Measurements from ENCODE around the gene RIPOR3. TPM values are rescaled to one million over a fixed set of nuclear protein-coding genes. Genes with fewer than 3 reads are reported as not detected.

RIPOR3 gene
- total and polyA plus RNA-seq, 9 of the 15 experiments (the other 6 are each of a cell fraction or from before 2014, with no cell fraction given): 3.3 to 62.7 (median 21.4) TPM

DNA sequence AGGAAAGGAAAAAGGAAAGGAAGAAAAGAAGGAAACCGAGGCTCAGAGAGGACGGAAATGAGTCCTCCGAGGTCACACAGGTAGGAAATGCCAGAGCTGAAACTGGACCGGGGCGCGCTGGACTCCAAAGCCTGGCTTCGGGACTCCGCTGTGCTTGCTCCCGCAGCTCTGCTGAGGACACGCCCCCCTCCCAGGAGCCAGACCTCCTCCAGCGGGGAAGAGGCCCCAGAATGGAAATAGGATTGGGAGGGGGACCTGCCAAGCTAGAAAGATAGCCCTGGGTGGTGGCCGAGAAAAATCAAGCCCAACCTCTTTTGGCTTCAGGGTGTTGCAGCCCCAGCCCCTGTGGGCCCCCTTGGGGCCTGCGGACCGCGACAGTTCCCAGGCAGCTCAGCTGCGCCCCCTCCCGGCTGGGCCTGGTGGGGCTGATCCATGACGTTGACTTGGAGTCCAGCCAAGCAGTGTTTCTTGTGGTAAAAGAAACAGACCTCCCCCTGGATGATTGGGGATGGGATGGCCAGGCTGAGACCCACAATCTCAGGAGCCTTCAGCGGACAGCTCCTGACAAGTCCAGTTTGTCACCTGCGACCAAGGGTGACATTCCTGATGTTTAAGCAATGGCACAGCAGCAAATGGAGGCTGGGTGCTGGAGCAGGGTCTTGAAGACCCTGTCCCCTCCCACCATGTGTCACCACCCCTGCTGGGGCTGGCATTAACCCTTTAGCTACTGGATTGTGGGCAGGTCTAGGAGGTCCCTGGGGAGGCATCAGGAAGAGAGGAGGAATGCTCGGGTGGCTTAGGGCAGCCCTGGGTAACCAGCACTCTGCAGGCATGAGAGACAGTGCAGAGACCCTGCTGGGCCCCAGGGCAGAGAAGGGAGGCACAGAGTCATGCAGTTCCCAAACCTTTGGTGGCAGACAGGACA is 55.4 kb downstream of the RIPOR3 start (continued):
- TF ChIP-seq, protein P1, sequence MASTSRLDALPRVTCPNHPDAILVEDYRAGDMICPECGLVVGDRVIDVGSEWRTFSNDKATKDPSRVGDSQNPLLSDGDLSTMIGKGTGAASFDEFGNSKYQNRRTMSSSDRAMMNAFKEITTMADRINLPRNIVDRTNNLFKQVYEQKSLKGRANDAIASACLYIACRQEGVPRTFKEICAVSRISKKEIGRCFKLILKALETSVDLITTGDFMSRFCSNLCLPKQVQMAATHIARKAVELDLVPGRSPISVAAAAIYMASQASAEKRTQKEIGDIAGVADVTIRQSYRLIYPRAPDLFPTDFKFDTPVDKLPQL (IDR thresholded peaks at IDR 0.05; ENCODE audit: extremely low read depth, insufficient read length): no peak
- TF ChIP-seq TEAD2 (tag; IDR thresholded peaks at IDR 0.05) (0 out of 2 replicates have a peak, but pooled peaks have one; percentile 17), RCOR1 (IDR thresholded peaks at IDR 0.05; ENCODE audit: borderline replicate concordance in 1 of 2, low read depth in 2 of 2, low read length in 2 of 2) (peak in 1 of 2 experiments; percentile 84; a peak in 2 of 4 replicates), TCF7L2 (IDR thresholded peaks at IDR 0.05; ENCODE audit: low read depth, low read length) (no peak), KAT2B (IDR thresholded peaks at IDR 0.05; ENCODE audit: low read depth, low read length) (no peak), BRD4 (IDR thresholded peaks at IDR 0.05) (no peak), SIN3A (IDR thresholded peaks at IDR 0.05; ENCODE audit: borderline replicate concordance in 2 of 2, control insufficient read depth in 1 of 2, low read depth in 2 of 2, low read length in 2 of 2) (no peak), PHTF2 (CRISPR knock-in tag; IDR thresholded peaks at IDR 0.05) (no peak), HDAC8 (tag; IDR thresholded peaks at IDR 0.05) (no peak), ZNF140 (CRISPR knock-in tag; IDR thresholded peaks at IDR 0.05) (no peak), ESRRA (IDR thresholded peaks at IDR 0.05; ENCODE audit: borderline replicate concordance, low read depth) (peak; percentile 74), NBN (IDR thresholded peaks at IDR 0.05; ENCODE audit: low read depth) (peak; percentile 48; the same call in 1 of the 2 replicates), ZFX (CRISPR knock-in tag; IDR thresholded peaks at IDR 0.05) (peak; percentile 79), EWSR1 (IDR thresholded peaks at IDR 0.05; ENCODE audit: borderline replicate concordance, low read depth, partially characterized antibody) (no peak), CCNT2 (IDR thresholded peaks at IDR 0.05; ENCODE audit: borderline replicate concordance, extremely low read depth, insufficient read length, low read depth, low read length) (peak; percentile 70), RB1 (IDR thresholded peaks at IDR 0.05; ENCODE audit: low read depth) (peak; percentile 59; the same call in 1 of the 2 replicates)
- TF ChIP-seq, protein P2, sequence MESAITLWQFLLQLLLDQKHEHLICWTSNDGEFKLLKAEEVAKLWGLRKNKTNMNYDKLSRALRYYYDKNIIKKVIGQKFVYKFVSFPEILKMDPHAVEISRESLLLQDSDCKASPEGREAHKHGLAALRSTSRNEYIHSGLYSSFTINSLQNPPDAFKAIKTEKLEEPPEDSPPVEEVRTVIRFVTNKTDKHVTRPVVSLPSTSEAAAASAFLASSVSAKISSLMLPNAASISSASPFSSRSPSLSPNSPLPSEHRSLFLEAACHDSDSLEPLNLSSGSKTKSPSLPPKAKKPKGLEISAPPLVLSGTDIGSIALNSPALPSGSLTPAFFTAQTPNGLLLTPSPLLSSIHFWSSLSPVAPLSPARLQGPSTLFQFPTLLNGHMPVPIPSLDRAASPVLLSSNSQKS (CRISPR knock-in tag; IDR thresholded peaks at IDR 0.05): no peak
- TF ChIP-seq, protein P3, sequence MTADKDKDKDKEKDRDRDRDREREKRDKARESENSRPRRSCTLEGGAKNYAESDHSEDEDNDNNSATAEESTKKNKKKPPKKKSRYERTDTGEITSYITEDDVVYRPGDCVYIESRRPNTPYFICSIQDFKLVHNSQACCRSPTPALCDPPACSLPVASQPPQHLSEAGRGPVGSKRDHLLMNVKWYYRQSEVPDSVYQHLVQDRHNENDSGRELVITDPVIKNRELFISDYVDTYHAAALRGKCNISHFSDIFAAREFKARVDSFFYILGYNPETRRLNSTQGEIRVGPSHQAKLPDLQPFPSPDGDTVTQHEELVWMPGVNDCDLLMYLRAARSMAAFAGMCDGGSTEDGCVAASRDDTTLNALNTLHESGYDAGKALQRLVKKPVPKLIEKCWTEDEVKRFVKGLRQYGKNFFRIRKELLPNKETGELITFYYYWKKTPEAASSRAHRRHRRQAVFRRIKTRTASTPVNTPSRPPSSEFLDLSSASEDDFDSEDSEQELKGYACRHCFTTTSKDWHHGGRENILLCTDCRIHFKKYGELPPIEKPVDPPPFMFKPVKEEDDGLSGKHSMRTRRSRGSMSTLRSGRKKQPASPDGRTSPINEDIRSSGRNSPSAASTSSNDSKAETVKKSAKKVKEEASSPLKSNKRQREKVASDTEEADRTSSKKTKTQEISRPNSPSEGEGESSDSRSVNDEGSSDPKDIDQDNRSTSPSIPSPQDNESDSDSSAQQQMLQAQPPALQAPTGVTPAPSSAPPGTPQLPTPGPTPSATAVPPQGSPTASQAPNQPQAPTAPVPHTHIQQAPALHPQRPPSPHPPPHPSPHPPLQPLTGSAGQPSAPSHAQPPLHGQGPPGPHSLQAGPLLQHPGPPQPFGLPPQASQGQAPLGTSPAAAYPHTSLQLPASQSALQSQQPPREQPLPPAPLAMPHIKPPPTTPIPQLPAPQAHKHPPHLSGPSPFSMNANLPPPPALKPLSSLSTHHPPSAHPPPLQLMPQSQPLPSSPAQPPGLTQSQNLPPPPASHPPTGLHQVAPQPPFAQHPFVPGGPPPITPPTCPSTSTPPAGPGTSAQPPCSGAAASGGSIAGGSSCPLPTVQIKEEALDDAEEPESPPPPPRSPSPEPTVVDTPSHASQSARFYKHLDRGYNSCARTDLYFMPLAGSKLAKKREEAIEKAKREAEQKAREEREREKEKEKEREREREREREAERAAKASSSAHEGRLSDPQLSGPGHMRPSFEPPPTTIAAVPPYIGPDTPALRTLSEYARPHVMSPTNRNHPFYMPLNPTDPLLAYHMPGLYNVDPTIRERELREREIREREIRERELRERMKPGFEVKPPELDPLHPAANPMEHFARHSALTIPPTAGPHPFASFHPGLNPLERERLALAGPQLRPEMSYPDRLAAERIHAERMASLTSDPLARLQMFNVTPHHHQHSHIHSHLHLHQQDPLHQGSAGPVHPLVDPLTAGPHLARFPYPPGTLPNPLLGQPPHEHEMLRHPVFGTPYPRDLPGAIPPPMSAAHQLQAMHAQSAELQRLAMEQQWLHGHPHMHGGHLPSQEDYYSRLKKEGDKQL (CRISPR knock-in tag; IDR thresholded peaks at IDR 0.05; ENCODE audit: borderline replicate concordance): no peak

All from K562 (cell line).